ENCODE measurements around the gene ILDR2.

ILDR2 gene

DNA sequence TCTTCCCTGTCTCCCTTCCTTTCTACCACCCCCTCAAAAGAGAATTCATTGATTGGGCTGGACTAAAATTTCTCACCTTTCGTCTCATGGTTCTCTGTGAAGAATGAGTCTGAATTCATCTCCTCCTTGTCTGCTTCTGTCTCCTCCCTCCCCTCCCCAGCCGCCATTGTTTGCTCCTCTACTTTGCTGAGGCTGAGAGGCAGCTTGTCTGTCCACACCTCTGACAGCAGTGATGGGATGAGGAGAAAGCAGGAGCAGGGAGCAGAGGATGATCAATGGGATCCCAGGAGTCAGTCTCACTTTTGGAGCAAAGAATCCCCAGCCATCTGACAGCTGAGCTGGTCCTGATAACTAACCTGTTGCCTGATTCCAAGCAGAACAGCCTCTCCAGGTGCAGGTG lies 2.5 kb downstream of the ILDR2 start:
- no peak for DNase-seq (ENCODE audit: extremely low spot score, insufficient read length, low read depth)
- FAIRE-seq = no peak

DNA sequence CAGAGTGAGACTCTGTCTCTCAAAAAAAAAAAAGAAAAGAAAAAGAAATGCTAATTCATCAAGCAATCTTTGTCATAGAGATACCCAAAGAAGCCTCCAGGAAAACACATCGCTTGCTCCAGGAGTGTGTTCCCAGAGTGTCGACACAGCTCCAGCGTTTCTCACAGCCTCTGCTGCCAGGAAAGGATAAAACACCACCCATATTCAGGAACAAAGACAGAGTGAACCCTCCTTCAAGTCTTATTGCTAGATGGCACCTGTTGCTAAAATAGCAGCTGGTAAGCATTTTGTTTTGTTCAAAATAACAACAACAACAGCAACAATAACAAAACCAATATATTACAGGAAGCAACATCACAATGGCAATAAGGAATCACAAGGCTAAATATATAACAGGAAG lies 3.1 kb downstream of the ILDR2 start:
- FAIRE-seq (no peak), DNase-seq (ENCODE audit: extremely low spot score, insufficient read length, low read depth) (no peak)

DNA sequence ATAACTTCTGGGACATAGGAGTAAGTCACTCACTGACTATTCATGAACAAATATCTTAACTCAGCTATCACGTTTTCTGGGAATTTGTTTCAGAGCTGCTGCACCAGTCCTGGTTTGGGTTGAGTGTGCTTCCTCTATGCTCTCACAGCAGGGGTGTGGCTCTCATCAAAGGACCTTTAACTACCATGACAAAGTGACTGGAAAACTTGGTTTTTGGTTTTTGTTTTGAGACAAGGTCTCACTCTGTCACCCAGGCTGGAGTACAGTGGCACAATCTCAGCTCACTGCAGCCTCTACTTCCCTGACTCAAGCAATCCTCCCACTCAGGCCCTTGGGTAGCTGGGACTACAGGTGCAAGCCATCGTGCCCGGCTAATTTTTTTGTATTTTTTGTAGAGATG lies 4.1 kb downstream of the ILDR2 start:
- no peak for DNase-seq (ENCODE audit: extremely low spot score, insufficient read length, low read depth)

DNA sequence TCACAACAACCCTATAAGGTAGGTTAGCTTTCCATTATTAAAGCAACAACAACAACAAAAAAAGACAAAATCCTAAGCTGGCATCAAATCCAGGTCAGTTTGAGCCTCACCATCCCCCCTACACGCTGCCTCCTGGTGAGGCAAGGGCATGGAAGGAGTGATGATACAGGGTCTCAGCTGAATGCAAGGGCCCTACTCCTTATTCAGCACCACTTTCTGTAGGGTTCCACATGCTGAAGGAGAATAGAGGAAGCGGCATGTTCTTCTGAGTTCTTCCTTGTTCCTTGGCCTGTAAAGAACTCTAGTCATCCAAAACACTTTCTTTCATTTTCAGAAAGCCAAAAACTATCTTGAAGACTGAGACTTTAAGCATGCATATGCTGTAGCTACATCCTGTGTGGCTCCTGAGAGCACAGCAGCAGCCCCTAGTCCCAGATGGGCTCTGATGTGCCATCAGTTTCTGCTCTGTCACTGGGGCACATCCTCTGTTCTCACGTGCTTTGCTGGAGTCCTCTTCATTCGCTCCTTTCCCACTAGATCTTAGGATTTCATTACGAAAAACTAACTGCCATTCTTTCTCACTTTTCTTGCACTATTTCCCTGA lies 6.2 kb downstream of the ILDR2 start:
- DNase-seq (ENCODE audit: extremely low spot score, insufficient read length, low read depth) = no peak
- peak; percentile 82 for FAIRE-seq

More for the DNA sequence above, 4.1 kb downstream of the ILDR2 start:
- no peak for FAIRE-seq

DNA sequence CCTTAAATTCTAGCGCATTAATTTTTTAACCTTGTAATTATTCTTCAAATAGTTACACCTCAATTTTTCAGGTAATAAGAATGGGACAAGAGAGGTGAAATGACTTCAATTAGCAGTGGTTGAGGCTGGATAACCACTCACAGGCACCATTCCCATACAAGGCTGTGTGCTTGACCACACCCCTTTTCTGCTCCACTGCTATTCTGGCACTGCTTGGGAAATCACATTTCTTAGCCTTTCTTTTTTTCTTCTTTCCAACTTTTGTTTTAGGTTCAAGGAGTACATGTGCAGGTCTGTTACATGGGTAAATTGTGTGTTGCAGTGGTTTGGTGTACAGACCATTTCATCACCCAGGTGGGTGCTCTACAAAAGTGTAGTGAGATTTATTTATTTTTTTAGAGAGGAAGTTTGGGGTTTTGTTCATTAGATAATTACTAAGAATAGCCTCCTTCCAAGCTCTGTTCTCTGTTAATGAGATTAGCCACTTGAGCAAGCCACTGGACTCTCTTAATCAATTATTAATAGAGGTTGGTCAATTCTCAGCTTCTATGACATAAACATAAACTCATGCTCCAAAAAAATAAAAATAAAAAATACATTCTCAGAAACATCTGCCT lies 14.4 kb downstream of the ILDR2 start:
- DNase-seq (ENCODE audit: extremely low spot score, insufficient read length, low read depth) (no peak), FAIRE-seq (peak; percentile 82)

DNA sequence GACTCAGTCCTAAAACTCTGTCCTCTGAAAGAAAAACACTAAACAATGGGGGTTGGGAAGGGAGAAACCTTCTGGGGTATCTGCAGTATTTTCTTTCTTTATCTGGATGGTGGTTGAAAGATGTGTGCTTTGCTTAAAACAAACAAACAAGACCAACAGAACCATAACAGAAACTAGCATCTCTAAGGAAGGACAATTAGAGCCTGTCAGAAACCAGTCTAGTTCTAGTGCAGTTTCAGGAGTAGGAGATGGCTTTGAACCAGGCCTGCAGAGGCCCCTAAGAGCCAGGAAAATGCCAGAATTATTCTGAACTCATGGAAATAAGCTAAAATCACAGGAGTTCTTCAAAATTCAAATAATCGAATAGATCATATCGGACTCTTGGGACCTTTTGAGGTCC lies 18.5 kb downstream of the ILDR2 start:
- DNase-seq (ENCODE audit: extremely low spot score, insufficient read length, low read depth) (no peak), FAIRE-seq (no peak)

DNA sequence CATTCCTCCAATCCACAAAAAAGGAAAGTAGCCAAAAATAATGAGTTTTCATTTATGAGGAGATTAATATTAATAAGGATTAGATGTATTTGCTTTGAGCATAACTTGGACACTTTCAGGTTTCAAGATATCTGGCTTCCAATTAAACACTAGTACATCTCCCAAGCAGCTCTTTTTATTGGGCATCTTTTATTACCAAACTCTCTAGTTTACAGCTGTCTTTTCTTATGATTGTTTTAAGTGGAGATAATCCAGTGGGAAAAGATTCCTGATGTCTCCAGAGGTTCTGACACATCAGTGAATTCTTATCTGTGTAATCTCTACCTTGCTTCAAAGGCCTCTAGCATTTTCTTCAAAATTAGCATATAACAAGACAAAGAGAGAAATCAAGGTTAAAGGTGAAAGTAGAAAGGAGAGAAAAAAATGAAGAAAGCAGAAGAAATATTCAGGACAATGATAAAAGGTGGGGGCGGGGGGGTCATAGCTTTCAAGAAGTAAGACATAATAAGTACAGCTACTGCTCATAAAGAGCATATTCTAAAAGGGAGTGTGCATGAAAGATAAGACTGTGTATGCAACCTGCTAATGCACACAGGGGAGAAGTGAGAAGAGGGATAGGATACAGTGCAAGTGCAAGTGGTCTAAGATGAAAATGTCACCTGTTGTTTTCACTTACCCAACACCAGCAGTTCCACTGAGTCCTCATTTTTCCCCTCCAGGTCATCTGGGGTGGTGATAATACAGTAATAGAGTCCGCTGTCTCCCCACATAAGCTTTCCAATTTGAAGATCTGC lies 19.1 kb downstream of the ILDR2 start:
- DNase-seq (ENCODE audit: extremely low spot score, insufficient read length, low read depth) = no peak
- no peak for FAIRE-seq

DNA sequence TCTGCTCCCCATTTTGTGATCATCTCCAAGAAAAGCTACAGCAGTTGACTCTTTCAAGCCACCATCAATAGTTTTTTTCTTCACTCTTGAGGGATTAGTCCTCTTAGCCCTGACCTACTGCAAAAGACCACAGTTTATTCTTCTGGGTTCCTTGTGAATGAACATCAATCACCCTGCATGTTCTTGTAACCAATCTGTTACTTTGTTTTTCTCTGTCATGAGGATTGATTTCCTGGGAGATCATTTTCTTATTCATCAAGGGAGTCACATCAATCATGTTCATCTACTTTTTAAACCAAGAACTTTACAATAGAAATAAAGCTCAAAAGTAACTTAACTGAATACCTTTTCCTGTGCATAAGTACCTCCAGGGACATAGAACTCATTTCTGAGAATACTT lies 21.8 kb downstream of the ILDR2 start:
- no peak for DNase-seq (ENCODE audit: extremely low spot score, insufficient read length, low read depth)

DNA sequence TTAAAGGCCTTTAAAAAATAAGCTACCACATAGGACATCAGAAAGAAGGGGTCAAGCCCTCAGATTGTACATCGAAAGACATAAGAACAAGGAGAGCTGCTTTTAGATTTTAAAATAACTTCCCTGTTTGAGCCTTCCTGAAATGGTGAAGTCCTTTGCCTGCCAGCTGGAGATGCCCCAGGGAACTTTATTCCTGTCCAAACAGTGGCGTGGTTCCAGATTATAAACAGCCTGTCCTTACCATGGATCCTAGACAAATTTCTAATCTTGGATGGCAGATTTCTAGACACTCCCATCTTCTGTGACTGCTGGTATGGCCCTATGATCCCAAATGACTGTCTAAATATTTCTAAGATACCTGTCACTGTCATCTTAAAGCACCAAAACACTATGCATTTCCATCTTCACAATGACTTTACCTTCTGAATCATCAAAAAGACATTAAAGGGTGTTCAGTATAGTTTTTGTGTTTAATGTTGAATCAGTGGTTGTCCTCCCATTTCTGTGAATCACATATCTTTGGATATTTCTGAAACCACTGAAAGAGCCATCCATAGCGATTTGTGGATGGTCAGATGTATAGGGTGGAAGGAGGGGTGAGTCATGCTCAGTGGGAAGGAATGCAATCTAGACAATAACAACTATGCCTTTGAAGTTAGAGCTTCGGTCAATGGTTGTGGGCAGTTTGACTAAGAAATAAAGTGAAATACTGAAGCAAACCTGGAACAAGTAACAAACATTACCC lies 23.2 kb downstream of the ILDR2 start:
- FAIRE-seq (no peak), DNase-seq (ENCODE audit: extremely low spot score, insufficient read length, low read depth) (no peak)

More for the DNA sequence above, 21.8 kb downstream of the ILDR2 start:
- no peak for FAIRE-seq

DNA sequence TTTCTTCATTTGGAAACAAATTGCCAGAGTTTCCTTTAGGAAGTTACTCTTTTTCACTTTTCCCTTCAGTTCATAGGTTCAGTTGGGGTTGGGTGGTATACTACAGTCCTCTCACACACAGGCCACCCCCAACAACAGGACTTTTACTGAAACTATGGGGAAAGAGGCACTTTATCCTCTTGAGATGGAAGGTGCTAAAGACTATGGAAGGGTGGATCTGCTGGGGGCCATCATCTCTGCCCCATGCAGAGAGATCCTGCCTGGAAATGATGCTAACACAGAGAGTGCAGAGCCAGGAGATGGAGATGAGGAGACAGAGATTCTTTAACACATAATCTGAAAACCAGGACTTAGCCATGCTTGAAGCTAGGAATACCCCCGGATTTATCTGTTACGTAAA lies 24.3 kb downstream of the ILDR2 start:
- FAIRE-seq = no peak
- DNase-seq (ENCODE audit: extremely low spot score, insufficient read length, low read depth) = no peak

DNA sequence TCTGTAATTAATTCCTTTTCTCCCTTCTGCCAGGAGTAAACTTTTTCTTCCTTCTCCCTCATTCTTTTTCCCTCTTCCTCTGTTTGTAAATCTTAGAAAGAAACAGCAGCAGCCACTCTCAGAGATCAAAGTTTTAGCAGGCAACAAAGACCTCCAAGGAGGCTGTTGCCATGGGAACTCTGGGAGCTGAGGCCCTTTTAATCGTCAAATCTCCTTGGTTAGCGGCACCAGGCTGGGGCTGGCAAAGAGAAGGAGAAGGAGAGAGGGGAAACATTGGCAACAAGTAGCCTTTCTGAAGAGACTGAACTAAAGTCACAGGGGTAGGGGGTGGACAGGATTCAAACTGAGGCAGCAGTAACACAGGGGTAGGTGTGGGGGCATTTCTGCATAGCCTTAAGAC lies 25.2 kb downstream of the ILDR2 start:
- FAIRE-seq = no peak
- DNase-seq (ENCODE audit: extremely low spot score, insufficient read length, low read depth) = no peak

DNA sequence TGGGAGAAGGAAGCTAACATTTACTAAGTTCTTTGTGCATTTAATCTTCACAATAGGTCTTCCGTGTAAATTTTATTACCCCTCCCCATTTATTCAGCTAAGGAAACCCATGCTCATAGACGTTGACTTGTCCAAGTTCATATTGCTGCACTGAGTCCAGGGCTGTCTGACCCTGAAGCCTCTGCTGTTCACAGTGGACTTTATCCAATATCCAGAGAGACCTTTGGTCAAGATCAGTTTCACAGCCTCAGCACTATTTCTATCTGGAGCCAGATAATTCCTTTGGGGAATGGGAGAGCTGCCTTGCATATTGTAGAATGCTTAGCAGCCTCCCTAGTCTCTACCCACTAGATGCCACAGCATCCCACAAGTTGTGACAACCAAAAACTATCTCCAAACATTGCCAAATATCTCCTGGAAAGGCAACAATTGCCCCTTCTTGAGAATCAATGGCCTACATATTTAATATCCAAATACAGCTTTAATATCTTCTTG lies 26.4 kb downstream of the ILDR2 start:
- no peak for FAIRE-seq

DNA sequence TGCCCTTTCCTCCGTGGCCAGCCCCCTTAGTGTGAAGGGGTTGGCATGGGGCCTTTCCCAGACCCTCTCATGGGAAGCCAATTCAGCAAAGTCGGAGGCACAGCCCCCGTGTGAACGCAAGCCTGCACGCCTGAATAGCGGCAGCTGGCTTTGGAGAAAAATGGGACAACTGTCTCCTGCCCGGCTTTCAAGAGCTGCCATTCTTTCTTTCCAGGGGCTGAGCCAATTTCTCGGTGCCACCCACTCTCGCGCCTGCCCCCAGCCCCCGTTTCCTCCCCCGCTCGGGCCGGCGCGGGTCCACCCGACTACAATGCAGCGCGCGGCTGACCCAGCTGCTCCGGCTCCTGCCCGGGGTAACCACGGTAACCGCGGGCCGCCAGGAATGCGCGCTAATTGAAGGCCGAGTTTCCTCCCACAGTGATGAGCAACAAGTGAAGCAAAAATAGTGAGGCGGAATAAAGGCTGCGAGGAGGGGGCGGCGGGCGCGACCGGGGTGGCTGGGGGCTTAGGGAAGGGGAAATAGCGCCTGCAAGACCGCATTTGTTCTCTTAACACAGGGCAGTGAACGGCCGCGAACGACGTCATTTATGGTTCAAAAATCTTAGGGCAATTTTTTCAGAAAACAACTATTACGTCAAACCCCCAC lies 27.8 kb downstream of the ILDR2 start:
- no peak for FAIRE-seq
- no peak for DNase-seq (ENCODE audit: extremely low spot score, insufficient read length, low read depth)

More for the DNA sequence above, 26.4 kb downstream of the ILDR2 start:
- DNase-seq (ENCODE audit: extremely low spot score, insufficient read length, low read depth) = no peak

DNA sequence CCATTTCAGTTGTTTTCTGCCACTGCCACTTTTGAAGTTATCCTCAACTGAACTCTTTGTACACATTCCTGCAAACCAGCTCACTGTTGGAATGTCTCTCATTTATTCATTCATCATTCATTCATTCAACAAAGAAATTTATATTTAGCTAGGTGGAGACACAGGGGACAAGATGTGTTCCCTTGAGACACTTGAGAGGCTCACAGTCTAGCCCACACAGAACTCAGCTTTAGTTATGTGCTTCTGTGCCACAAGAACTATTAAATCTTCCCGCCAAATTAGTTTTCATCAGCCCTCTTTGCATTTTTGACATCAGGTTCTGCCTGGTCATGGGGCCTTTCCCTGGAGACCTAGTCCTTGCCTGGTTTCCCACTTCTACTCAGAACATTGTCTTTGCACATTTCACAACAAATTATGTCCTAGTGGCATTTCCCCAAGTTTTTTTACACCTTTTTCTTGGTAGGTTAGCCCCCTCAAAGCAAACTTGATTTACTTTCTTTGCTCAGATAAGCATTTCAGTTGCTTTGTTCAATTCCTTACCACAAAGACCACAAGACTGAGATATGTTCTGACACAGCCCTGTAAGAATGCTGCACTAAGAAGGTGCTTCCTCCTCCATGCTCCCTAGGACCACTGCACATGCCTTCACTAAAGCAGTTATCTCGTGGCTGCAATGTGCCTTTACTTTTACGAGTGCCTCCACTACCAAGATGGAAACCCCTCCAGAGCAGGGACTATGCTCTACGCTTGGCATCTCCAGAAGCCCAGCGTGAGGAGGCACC lies 31.0 kb downstream of the ILDR2 start:
- FAIRE-seq = no peak
- no peak for DNase-seq (ENCODE audit: extremely low spot score, insufficient read length, low read depth)

DNA sequence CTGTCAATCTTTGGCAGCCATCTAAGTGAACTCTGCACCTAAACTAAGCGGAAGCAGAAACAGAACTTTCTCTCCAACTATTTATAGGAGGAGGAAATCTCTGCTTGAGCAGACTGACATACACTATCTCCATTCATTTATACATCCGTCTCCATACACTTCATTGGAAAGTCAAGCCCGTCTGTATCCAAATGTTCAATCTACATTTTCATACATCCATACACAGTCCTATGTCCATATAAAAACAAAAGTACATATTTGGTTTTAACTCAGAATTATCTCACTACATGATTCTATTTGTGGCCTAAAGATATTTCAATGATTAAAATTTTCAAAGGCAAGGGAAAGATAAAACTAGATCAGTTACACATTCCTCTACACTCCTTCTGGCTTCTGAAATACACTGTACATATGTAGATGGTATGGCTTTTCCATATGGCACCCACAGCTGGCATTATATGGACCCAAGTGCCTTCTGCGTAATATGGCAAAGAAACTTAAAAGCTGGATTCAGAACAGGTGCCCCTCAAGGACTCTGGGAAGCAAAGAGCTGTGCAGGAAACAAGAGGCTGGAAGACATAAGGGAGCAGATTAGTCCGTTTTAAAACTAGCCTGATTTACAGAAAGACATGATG lies 35.5 kb downstream of the ILDR2 start:
- DNase-seq (ENCODE audit: extremely low spot score, insufficient read length, low read depth) (no peak), FAIRE-seq (no peak)

DNA sequence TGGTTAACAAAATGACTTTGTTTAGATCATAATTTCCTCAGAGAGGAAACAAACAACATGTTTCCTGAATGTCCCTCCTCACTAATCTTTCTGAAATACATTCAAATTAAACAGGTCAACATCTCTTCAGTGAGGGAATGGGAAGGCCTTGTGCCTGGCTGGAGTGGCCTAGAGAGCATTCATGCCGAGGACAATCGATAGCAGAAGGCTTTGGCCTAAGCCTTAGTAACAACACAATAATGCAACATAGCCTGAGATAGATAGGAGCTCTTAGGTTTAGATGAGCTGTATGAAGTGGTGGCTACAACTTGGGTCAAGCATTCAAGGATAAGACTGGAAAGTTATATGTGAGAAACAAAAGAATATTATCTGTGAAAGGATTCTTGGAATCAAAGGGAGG lies 37.4 kb downstream of the ILDR2 start:
- DNase-seq (ENCODE audit: extremely low spot score, insufficient read length, low read depth) = no peak
- no peak for FAIRE-seq

DNA sequence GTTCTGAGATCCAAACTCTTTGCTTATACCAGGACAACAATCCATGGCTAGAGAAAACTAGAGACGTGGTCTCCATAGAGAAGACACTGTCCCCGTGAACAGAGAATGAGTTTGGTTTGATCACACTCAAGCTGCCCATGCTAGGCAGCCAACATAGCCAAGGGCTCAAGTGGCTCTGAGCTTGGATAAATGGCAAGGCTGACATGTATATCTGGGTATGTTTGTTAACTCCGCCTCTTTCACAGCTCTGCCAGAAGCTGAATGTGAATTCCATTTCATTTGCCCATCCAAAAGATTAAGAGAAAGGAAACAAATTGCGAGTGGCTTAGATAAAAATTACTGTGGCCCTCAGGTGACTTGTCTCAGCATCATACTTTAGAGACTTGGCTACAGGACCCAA lies 38.0 kb downstream of the ILDR2 start:
- FAIRE-seq = no peak

DNA sequence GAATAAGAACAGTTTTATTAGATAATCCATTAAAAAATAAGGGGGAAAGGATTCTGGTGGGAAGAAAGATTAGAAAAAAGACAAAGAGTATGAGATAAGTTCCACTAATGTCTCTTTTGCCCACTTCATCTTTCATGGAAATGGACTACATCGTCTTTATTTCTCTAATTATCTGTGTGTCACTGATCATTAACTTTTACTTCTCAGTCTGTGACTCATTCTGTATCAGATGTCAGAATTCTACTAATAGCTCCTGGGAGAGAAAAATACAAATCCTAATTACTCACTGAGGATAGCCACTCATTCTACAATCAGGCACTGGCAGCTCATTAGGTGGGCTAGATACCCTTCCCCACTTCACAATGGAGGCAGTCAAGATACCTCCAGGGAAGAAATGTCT lies 41.7 kb downstream of the ILDR2 start:
- FAIRE-seq = no peak
- no peak for DNase-seq (ENCODE audit: extremely low spot score, insufficient read length, low read depth)

More for the DNA sequence above, 38.0 kb downstream of the ILDR2 start:
- no peak for DNase-seq (ENCODE audit: extremely low spot score, insufficient read length, low read depth)

DNA sequence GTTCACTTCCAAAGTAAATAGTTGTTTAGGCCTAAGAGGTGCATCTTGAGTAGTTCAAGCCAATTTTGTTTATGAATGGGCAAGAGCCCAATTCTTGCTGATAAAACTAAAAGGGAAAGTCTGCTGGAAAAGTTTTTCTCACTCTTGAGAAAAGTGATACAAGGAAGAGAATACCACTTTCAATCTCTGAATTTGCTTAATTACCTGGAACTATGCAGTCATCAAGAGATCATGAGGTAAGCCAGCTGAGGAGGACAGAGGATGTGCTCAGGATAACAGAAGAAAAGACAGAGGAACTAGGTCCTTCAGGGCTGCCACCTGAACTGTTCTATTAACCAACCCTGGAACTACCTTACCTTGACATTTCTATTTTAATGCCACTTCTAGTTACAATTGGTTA lies 42.2 kb downstream of the ILDR2 start:
- DNase-seq (ENCODE audit: extremely low spot score, insufficient read length, low read depth) (no peak), FAIRE-seq (no peak)
